ENCODE results near the gene LRIG2. TPM values are rescaled to one million over a fixed set of nuclear protein-coding genes. Genes with fewer than 3 reads are reported as not detected.

Gene LRIG2
- total and polyA plus RNA-seq, 2 donors (not counting 1 experiment from before 2014, with no cell fraction given): 12.4 to 30.6 TPM

GRCh38 chr1:113103048-113103447, 30.1 kb downstream of the LRIG2 start:
- H3K4me1 ChIP-seq (ENCODE audit: control insufficient read depth in 2 of 2, insufficient read depth in 2 of 2, low read length in 2 of 2): no peaks in the 10 kb centered on the region
- no peak overlapping the region for H3K4me3 Mint-ChIP-seq
- no peak overlapping the region for H3K4me3 ChIP-seq (ENCODE audit: control extremely low read depth in 1 of 5, extremely low read depth in 1 of 5, insufficient read depth in 1 of 5, low read depth in 2 of 5, low read length in 4 of 5)
- no peak for TF ChIP-seq EZH2 (IDR thresholded peaks at IDR 0.05; ENCODE audit: borderline replicate concordance, insufficient read depth, low read depth, low read length, poor library complexity, severe bottlenecking)
- no peak for TF ChIP-seq CTCF (IDR thresholded peaks at IDR 0.05)
- CTCF ChIA-PET: interaction anchor here (0.7 kb wide), 1 partner anchor 9 kb away, joined by 3 read pairs; no protein-coding TSS in a partner anchor
- 100% methylated on average over 1 of the region's 1 CpG for WGBS (ENCODE audit: insufficient coverage)
- H3K9me3 Mint-ChIP-seq (ENCODE audit: insufficient read depth): no peaks in the 10 kb centered on the region
- ATAC-seq (ENCODE audit: low read depth) (no peak), DNase-seq (no peak)
- no peaks in the 10 kb centered on the region for H3K9me3 ChIP-seq (ENCODE audit: control extremely low read depth in 1 of 3, control insufficient read depth in 2 of 3, insufficient read depth in 1 of 3, low read length in 2 of 3)
- H3K27me3 Mint-ChIP-seq: no peaks in the 10 kb centered on the region
- no peak overlapping the region for H3K27ac ChIP-seq (ENCODE audit: low read length in 2 of 2)
- intact Hi-C loops (cut with micrococcal nuclease): no loop called here
- H3K79me2 ChIP-seq (ENCODE audit: control insufficient read depth, insufficient read depth, low read length): no peaks in the 10 kb centered on the region
- no peaks in the 10 kb centered on the region for H3K4me1 Mint-ChIP-seq
- POLR2A ChIA-PET: no interaction called here
- no peak overlapping the region for H3K27ac Mint-ChIP-seq
- H3K4me2 ChIP-seq (replicated peaks; ENCODE audit: low read depth, low read length, poor library complexity, severe bottlenecking): no peak overlapping the region
- no peak overlapping the region for H2AFZ ChIP-seq (ENCODE audit: insufficient read depth, low read depth, low read length, poor library complexity, severe bottlenecking)
- peaks cover 4 to 71% of the 10 kb centered on the region in 2 experiments for H3K36me3 ChIP-seq (replicated peaks in 1 of 2; ENCODE audit: control extremely low read depth in 1 of 2, control insufficient read depth in 1 of 2, extremely low read depth in 1 of 2, insufficient read depth in 2 of 2, low read length in 1 of 2)
- H4K20me1 ChIP-seq (ENCODE audit: control insufficient read depth, insufficient read depth, low read length, poor library complexity, severe bottlenecking): no peaks in the 10 kb centered on the region
- H3K9ac ChIP-seq (ENCODE audit: low read length): no peak overlapping the region
- H3K27me3 ChIP-seq (replicated peaks in 1 of 4; ENCODE audit: control extremely low read depth in 1 of 4, control insufficient read depth in 3 of 4, insufficient read depth in 4 of 4, low read length in 3 of 4): no peaks in the 10 kb centered on the region

DNA sequence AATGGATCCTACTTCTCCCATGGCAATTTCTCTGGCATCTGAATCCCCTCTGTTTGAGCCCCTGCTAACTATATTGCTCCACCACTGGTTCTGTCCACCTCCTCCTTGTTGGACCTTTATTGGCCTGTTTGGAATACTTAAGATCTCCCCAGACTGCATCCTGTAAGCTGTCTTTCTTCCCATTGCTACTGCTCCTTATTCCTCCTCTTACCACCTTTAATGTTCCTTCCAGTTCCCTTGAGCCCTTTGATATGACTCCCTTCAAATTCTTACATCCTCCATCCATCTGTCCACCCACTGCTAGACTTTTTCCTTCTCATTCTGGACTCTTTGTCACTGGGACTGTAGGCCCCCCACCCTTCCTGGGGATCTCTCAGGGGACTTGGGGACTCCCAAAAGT, 31.0 kb downstream of the LRIG2 start:
- ATAC-seq (ENCODE audit: low read depth) (no peak), DNase-seq (no peak)
- no peak for TF ChIP-seq EZH2 (IDR thresholded peaks at IDR 0.05; ENCODE audit: borderline replicate concordance, insufficient read depth, low read depth, low read length, poor library complexity, severe bottlenecking)
- TF ChIP-seq CTCF (IDR thresholded peaks at IDR 0.05): no peak
- H3K4me2 ChIP-seq (replicated peaks; ENCODE audit: low read depth, low read length, poor library complexity, severe bottlenecking): no peak overlapping the region
- Mint-ChIP-seq H3K27ac (no peak overlapping the region), H3K4me1 (no peaks in the 10 kb centered on the region), H3K9me3 (ENCODE audit: insufficient read depth) (no peaks in the 10 kb centered on the region), H3K27me3 (no peaks in the 10 kb centered on the region), H3K4me3 (no peak overlapping the region)
- H4K20me1 ChIP-seq (ENCODE audit: control insufficient read depth, insufficient read depth, low read length, poor library complexity, severe bottlenecking): no peaks in the 10 kb centered on the region
- intact Hi-C loops (cut with micrococcal nuclease): no loop called here
- H3K27me3 ChIP-seq (replicated peaks in 1 of 4; ENCODE audit: control extremely low read depth in 1 of 4, control insufficient read depth in 3 of 4, insufficient read depth in 4 of 4, low read length in 3 of 4): no peaks in the 10 kb centered on the region
- no peak overlapping the region for H2AFZ ChIP-seq (ENCODE audit: insufficient read depth, low read depth, low read length, poor library complexity, severe bottlenecking)
- no peaks in the 10 kb centered on the region for H3K9me3 ChIP-seq (ENCODE audit: control extremely low read depth in 1 of 3, control insufficient read depth in 2 of 3, insufficient read depth in 1 of 3, low read length in 2 of 3)
- H3K4me1 ChIP-seq (ENCODE audit: control insufficient read depth in 2 of 2, insufficient read depth in 2 of 2, low read length in 2 of 2): no peaks in the 10 kb centered on the region
- no peak overlapping the region for H3K27ac ChIP-seq (ENCODE audit: low read length in 2 of 2)
- no peak overlapping the region for H3K4me3 ChIP-seq (ENCODE audit: control extremely low read depth in 1 of 5, extremely low read depth in 1 of 5, insufficient read depth in 1 of 5, low read depth in 2 of 5, low read length in 4 of 5)
- CTCF ChIA-PET: interaction anchor here (1.8 kb wide), 1 partner anchor 31 kb away, joined by 4 read pairs; the partner anchor contains the start of gene LRIG2
- POLR2A ChIA-PET: no interaction called here
- H3K36me3 ChIP-seq (replicated peaks in 1 of 2; ENCODE audit: control extremely low read depth in 1 of 2, control insufficient read depth in 1 of 2, extremely low read depth in 1 of 2, insufficient read depth in 2 of 2, low read length in 1 of 2): peaks cover 5 to 70% of the 10 kb centered on the region in 2 experiments
- H3K9ac ChIP-seq (ENCODE audit: low read length): no peak overlapping the region
- H3K79me2 ChIP-seq (ENCODE audit: control insufficient read depth, insufficient read depth, low read length): no peaks in the 10 kb centered on the region

All from B cell (primary cell).